Measurements from ENCODE around the gene COL5A1. TPM values are rescaled to one million over a fixed set of nuclear protein-coding genes. Genes with fewer than 3 reads are reported as not detected.

COL5A1 gene
- polyA plus RNA-seq, 3 donors, result 0.01 TPM; not detected in 2

- H3K27ac ChIP-seq (ENCODE audit: low read depth in 1 of 2, low read length in 2 of 2), result no peak overlapping the region
- Mint-ChIP-seq H3K4me1 (no peaks in the 10 kb centered on the region), H3K36me3 (no peaks in the 10 kb centered on the region), H3K27me3 (ENCODE audit: low read depth in 3 of 3) (peaks cover 15 to 39% (median 17%) of the 10 kb centered on the region in 3 donors), H3K27ac (peak overlapping the region in 1 of 7 donors; percentile 9), H3K4me3 (no peak overlapping the region), H3K9me3 (no peaks in the 10 kb centered on the region)
- no peaks in the 10 kb centered on the region for H3K9me3 ChIP-seq (replicated peaks in 1 of 2; ENCODE audit: control insufficient read depth in 1 of 2, insufficient read depth in 1 of 2, low read length in 2 of 2)
- H4K20me1 ChIP-seq (ENCODE audit: insufficient read depth, low read length), result no peaks in the 10 kb centered on the region
- no peaks in the 10 kb centered on the region for H3K36me3 ChIP-seq (replicated peaks in 1 of 2; ENCODE audit: control insufficient read depth in 1 of 2, insufficient read depth in 2 of 2, low read length in 2 of 2)
- no peaks in the 10 kb centered on the region for H3K4me1 ChIP-seq (ENCODE audit: control insufficient read depth in 1 of 2, insufficient read depth in 2 of 2, low read length in 2 of 2)
- no peaks in the 10 kb centered on the region for H3K79me2 ChIP-seq (ENCODE audit: insufficient read depth, low read length)
- H3K27me3 ChIP-seq (ENCODE audit: control insufficient read depth in 2 of 2, insufficient read depth in 2 of 2, low read length in 2 of 2), result peaks cover 0 to 10% of the 10 kb centered on the region in 2 donors
- WGBS (ENCODE audit: insufficient coverage), result 53% methylated on average over 33 of the region's 33 CpGs
- H2AFZ ChIP-seq (ENCODE audit: insufficient read depth, low read depth, low read length, poor library complexity, severe bottlenecking), result no peak overlapping the region
- no peak overlapping the region for H3K4me2 ChIP-seq (replicated peaks; ENCODE audit: extremely low read depth, low read length, poor library complexity, severe bottlenecking)
- intact Hi-C loops (cut with micrococcal nuclease), result no loop called here
- no peak overlapping the region for H3K4me3 ChIP-seq (replicated peaks in 1 of 3; ENCODE audit: low read depth in 2 of 3, low read length in 3 of 3)
- TF ChIP-seq CTCF (IDR thresholded peaks at IDR 0.05), result no peak
- H3K9ac ChIP-seq (ENCODE audit: insufficient read depth, low read length, poor library complexity, severe bottlenecking), result no peak overlapping the region
- DNase-seq, result no peak
Observed at GRCh38 chr9:134782921-134783698, 141.5 kb downstream of the COL5A1 start.

DNA sequence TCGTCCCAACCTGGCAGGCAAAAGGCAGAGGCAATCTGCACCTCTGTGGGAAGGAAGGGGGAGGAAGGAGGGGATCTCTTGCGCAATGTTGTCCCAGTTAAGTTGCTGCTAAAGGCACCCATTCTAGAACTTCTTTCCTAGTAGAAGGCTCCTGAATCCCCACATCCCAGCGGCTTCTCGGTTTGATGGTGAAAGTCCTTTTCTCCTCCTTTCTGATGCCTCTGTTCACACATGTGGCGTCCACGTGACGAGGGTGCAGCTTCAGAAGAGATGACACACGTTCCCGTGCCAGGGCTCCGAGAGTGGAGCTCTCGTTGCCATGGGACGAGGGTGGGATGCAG is 142.1 kb downstream of the COL5A1 start:
- peaks cover 0 to 10% of the 10 kb centered on the region in 2 donors for H3K27me3 ChIP-seq (ENCODE audit: control insufficient read depth in 2 of 2, insufficient read depth in 2 of 2, low read length in 2 of 2)
- H3K79me2 ChIP-seq (ENCODE audit: insufficient read depth, low read length), result no peaks in the 10 kb centered on the region
- H3K4me3 ChIP-seq (replicated peaks in 1 of 3; ENCODE audit: low read depth in 2 of 3, low read length in 3 of 3), result no peak overlapping the region
- H3K27ac ChIP-seq (ENCODE audit: low read depth in 1 of 2, low read length in 2 of 2), result no peak overlapping the region
- intact Hi-C loops (cut with micrococcal nuclease), result no loop called here
- H3K27me3 Mint-ChIP-seq (ENCODE audit: low read depth in 3 of 3), result peaks cover 15 to 40% (median 17%) of the 10 kb centered on the region in 3 donors
- WGBS (ENCODE audit: insufficient coverage), result 86% methylated on average over 7 of the region's 12 CpGs
- TF ChIP-seq CTCF (IDR thresholded peaks at IDR 0.05), result no peak
- H3K4me3 Mint-ChIP-seq, result no peak overlapping the region
- DNase-seq, result no peak
- H3K4me1 Mint-ChIP-seq, result no peaks in the 10 kb centered on the region
- H3K9me3 Mint-ChIP-seq, result no peaks in the 10 kb centered on the region
- H3K27ac Mint-ChIP-seq, result peak overlapping the region in 1 of 7 donors; percentile 9
- no peak overlapping the region for H3K9ac ChIP-seq (ENCODE audit: insufficient read depth, low read length, poor library complexity, severe bottlenecking)
- H4K20me1 ChIP-seq (ENCODE audit: insufficient read depth, low read length), result no peaks in the 10 kb centered on the region
- H3K4me2 ChIP-seq (replicated peaks; ENCODE audit: extremely low read depth, low read length, poor library complexity, severe bottlenecking), result no peak overlapping the region
- H2AFZ ChIP-seq (ENCODE audit: insufficient read depth, low read depth, low read length, poor library complexity, severe bottlenecking), result no peak overlapping the region
- H3K36me3 Mint-ChIP-seq, result no peaks in the 10 kb centered on the region
- H3K9me3 ChIP-seq (replicated peaks in 1 of 2; ENCODE audit: control insufficient read depth in 1 of 2, insufficient read depth in 1 of 2, low read length in 2 of 2), result no peaks in the 10 kb centered on the region
- no peaks in the 10 kb centered on the region for H3K36me3 ChIP-seq (replicated peaks in 1 of 2; ENCODE audit: control insufficient read depth in 1 of 2, insufficient read depth in 2 of 2, low read length in 2 of 2)
- H3K4me1 ChIP-seq (ENCODE audit: control insufficient read depth in 1 of 2, insufficient read depth in 2 of 2, low read length in 2 of 2), result no peaks in the 10 kb centered on the region

All from CD14-positive monocyte (primary cell).